Neural cell (in vitro differentiated cells): ENCODE results near the gene ARSK. TPM values are rescaled to one million over a fixed set of nuclear protein-coding genes. Genes with fewer than 3 reads are reported as not detected.
A peak's percentile ranks its signal among the peaks of the same experiment; 100 is the strongest.

Experiments
- H2AFZ ChIP-seq: fragments of 200-600, 300-800 bp; sonication (generic), shearing (Covaris generic); 2 replicates; pipeline ENCODE4 v1.6.0; 2014; ENCODE audit warnings: low read depth, mild to moderate bottlenecking, antibody characterized with exemption, low read length, moderate library complexity
- H3F3A ChIP-seq: fragments of 200-600 bp; shearing (Covaris generic); 2 replicates; pipeline ENCODE4 v1.6.1; 2016; ENCODE audit warnings: mild to moderate bottlenecking, moderate library complexity, mixed read lengths, antibody characterized with exemption, low read length; ENCODE audit not compliant: insufficient read depth, poor library complexity, severe bottlenecking
- H3K27ac ChIP-seq: fragments of 200-600, 300-800 bp; sonication (generic), shearing (Covaris generic); 2 replicates; pipeline ENCODE4 v1.5.1; 2014; ENCODE audit warnings: mild to moderate bottlenecking, low read length, moderate library complexity
- H3K27me3 ChIP-seq: fragments of 300-800, 200-600 bp; sonication (generic), shearing (Covaris generic); 2 replicates; pipeline ENCODE4 v1.6.0; 2014; ENCODE audit warnings: mild to moderate bottlenecking, low read depth, low read length, moderate library complexity; ENCODE audit not compliant: insufficient read depth
- H3K36me3 ChIP-seq: fragments of 300-800, 200-600 bp; sonication (generic), shearing (Covaris generic); 2 replicates; pipeline ENCODE4 v1.5.1; 2014; ENCODE audit warnings: mild to moderate bottlenecking, antibody characterized with exemption, low read length, moderate library complexity; ENCODE audit not compliant: insufficient read depth
- H3K4me2 ChIP-seq: fragments of 300-800, 200-600 bp; sonication (generic), shearing (Covaris generic); 2 replicates; pipeline ENCODE4 v1.6.0; 2014; ENCODE audit warnings: mild to moderate bottlenecking, low read length
- H3K4me3 ChIP-seq: fragments of 300-800, 200-600 bp; sonication (generic), shearing (Covaris generic); 2 replicates; pipeline ENCODE4 v1.5.1; 2014; ENCODE audit warnings: mild to moderate bottlenecking, low read length, moderate library complexity
- H3K79me2 ChIP-seq: fragments of 200-600 bp; shearing (Covaris generic); replicated peaks from 2 replicates; pipeline ENCODE4 v1.6.0; 2014; ENCODE audit warnings: mild to moderate bottlenecking, low read length, moderate library complexity; ENCODE audit not compliant: insufficient read depth
- H3K9ac ChIP-seq: fragments of 300-800, 200-600 bp; sonication (generic), shearing (Covaris generic); 2 replicates; pipeline ENCODE4 v1.6.1; 2016; ENCODE audit warnings: mild to moderate bottlenecking, low read length, mixed read lengths
- H3K9me2 ChIP-seq: fragments of 200-600 bp; shearing (Covaris generic); 2 replicates; pipeline ENCODE4 v1.6.1; 2016; ENCODE audit warnings: mild to moderate bottlenecking, low read length, mixed read lengths; ENCODE audit not compliant: insufficient read depth
- H3K9me3 ChIP-seq: fragments of 200-600, 300-800 bp; sonication (generic), shearing (Covaris generic); 2 replicates; pipeline ENCODE4 v1.6.1; 2016; ENCODE audit warnings: mild to moderate bottlenecking, mixed run types, low read length, moderate library complexity, mixed read lengths
- H4K20me1 ChIP-seq: fragments of 200-600 bp; shearing (Covaris generic); 2 replicates; pipeline ENCODE4 v1.6.1; 2016; ENCODE audit warnings: mild to moderate bottlenecking, mixed run types; ENCODE audit not compliant: insufficient read depth
- EP300 ChIP-seq: fragments of 450-650 bp; conservative IDR thresholded peaks from 2 replicates; pipeline ENCODE4 v1.6.1; 2014; ENCODE audit warnings: antibody characterized with exemption, mild to moderate bottlenecking, moderate library complexity; ENCODE audit not compliant: poor library complexity, severe bottlenecking
- EZH2 ChIP-seq: fragments of 200-600, 300-800 bp; shearing (Covaris generic), sonication (generic); IDR thresholded peaks from 2 replicates; pipeline ENCODE4 v1.6.1; 2014; ENCODE audit warnings: antibody characterized with exemption, low read length, borderline replicate concordance, mild to moderate bottlenecking; ENCODE audit not compliant: insufficient read depth, poor library complexity, severe bottlenecking
- MXI1 ChIP-seq: fragments of 450-650 bp; conservative IDR thresholded peaks from 2 replicates; pipeline ENCODE4 v1.6.1; 2014; ENCODE audit warnings: antibody characterized with exemption, mild to moderate bottlenecking; ENCODE audit not compliant: poor library complexity, severe bottlenecking
- POLR2AphosphoS5 ChIP-seq: IDR thresholded peaks from 2 replicates; pipeline ENCODE4 v1.6.1; 2012
- RAD21 ChIP-seq: fragments of 450-650 bp; conservative IDR thresholded peaks from 2 replicates; pipeline ENCODE4 v1.6.1; 2014; ENCODE audit warnings: antibody characterized with exemption, mild to moderate bottlenecking, moderate library complexity
- REST ChIP-seq: IDR thresholded peaks from 2 replicates; pipeline ENCODE4 v1.6.1; 2012; ENCODE audit warnings: borderline replicate concordance
- TAF1 ChIP-seq: IDR thresholded peaks from 2 replicates; pipeline ENCODE4 v1.6.1; 2012; ENCODE audit warnings: low read depth
- polyA plus RNA-seq: library from polyadenylated mRNA; depleted of rRNA; stranded (reverse); fragments of >200 nt; gene quantifications from 2 replicates; pipeline ENCODE4 v1.2.3, GENCODE V29; 2014
- TF ChIP-seq, protein P1 (sequence below): fragments of 450-650 bp; IDR thresholded peaks from 2 replicates; pipeline ENCODE4 v1.5.1; 2014; ENCODE audit warnings: antibody characterized with exemption, mild to moderate bottlenecking, moderate library complexity; ENCODE audit not compliant: poor library complexity, severe bottlenecking

The ARSK gene
- polyA plus RNA-seq, 1 donor from 2014 or later: 2.8 TPM

DNA sequence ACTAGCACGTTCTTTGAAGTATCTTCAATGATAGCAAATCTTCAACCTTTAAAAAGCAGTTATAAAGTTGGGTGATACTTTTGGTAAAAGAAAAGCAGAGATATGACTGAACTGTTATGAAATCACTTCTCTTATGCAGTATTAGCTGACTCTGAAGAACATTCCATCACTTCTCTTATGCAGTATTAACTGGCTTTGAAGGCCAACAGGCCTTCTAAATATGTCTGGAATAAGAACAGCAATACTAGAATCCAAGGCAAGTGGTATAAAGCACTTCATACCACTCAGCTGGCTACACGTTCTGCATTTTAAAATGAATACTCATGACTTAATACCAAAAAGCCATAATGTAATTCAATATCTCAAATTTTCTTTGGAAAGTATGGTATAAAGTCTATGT lies 17.4 kb upstream of the ARSK start (continued):
- TF ChIP-seq TAF1: no peak
- no peak for TF ChIP-seq POLR2AphosphoS5

GRCh38 chr5:95543017-95543705 lies 11.7 kb upstream of the ARSK start:
- H3K4me2 ChIP-seq: no peak overlapping the region
- peaks cover 7% of the 10 kb centered on the region for H3K36me3 ChIP-seq
- no peaks in the 10 kb centered on the region for H3K9me3 ChIP-seq
- no peak overlapping the region for H3K27ac ChIP-seq
- no peak overlapping the region for H2AFZ ChIP-seq
- TF ChIP-seq MXI1 (no peak), RAD21 (no peak)
- H3K9me2 ChIP-seq: no peaks in the 10 kb centered on the region
- no peak overlapping the region for H3K4me3 ChIP-seq
- H3K27me3 ChIP-seq: no peaks in the 10 kb centered on the region
- no peak overlapping the region for H3K9ac ChIP-seq
- H3K79me2 ChIP-seq: peaks cover 6% of the 10 kb centered on the region
- no peaks in the 10 kb centered on the region for H4K20me1 ChIP-seq
- no peaks in the 10 kb centered on the region for H3F3A ChIP-seq

- no peak overlapping the region for H2AFZ ChIP-seq
- no peaks in the 10 kb centered on the region for H3K36me3 ChIP-seq
- H3K4me2 ChIP-seq: peak overlapping the region; percentile 10
- H3F3A ChIP-seq: no peaks in the 10 kb centered on the region
- no peaks in the 10 kb centered on the region for H3K9me3 ChIP-seq
- no peak overlapping the region for H3K9ac ChIP-seq
- H4K20me1 ChIP-seq: no peaks in the 10 kb centered on the region
- peak overlapping the region; percentile 48 for H3K27ac ChIP-seq
- peak overlapping the region; percentile 1 for H3K4me3 ChIP-seq
- no peaks in the 10 kb centered on the region for H3K27me3 ChIP-seq
- TF ChIP-seq MXI1 (no peak), EP300 (peak; percentile 49), REST (peak; percentile 67), RAD21 (no peak), EZH2 (no peak), POLR2AphosphoS5 (peak; percentile 63), TAF1 (no peak)
- TF ChIP-seq, protein P1, sequence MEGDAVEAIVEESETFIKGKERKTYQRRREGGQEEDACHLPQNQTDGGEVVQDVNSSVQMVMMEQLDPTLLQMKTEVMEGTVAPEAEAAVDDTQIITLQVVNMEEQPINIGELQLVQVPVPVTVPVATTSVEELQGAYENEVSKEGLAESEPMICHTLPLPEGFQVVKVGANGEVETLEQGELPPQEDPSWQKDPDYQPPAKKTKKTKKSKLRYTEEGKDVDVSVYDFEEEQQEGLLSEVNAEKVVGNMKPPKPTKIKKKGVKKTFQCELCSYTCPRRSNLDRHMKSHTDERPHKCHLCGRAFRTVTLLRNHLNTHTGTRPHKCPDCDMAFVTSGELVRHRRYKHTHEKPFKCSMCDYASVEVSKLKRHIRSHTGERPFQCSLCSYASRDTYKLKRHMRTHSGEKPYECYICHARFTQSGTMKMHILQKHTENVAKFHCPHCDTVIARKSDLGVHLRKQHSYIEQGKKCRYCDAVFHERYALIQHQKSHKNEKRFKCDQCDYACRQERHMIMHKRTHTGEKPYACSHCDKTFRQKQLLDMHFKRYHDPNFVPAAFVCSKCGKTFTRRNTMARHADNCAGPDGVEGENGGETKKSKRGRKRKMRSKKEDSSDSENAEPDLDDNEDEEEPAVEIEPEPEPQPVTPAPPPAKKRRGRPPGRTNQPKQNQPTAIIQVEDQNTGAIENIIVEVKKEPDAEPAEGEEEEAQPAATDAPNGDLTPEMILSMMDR: no peak
- H3K9me2 ChIP-seq: no peaks in the 10 kb centered on the region
- peaks cover 33% of the 10 kb centered on the region for H3K79me2 ChIP-seq
Observed at GRCh38 chr5:95549030-95549429, 5.9 kb upstream of the ARSK start.
